ENCODE measurements around the gene KRT12. TPM values are rescaled to one million over a fixed set of nuclear protein-coding genes. Genes with fewer than 3 reads are reported as not detected.

Gene KRT12
- polyA plus RNA-seq, 1 of the 3 experiments (the other 2 are of a cell fraction) = not detected

DNA sequence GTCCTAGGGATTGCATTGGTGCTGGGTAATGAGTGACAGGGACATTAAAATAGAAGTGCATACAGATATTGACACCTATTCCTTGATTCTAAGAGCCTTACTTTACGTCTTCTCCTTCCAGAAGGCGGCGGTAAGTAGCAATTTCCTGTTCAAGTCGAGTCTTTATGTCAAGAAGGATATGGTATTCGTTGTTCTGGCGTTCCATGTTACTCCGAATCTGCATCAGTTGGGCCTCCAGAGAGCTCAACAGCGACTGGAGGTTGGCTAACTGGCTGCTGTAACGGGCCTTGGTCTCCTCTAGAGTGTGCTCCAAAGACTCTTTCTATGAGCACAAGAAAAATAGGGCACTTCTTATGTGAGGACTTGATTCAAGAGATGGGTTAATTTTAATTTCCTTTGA, 11.0 kb upstream of the KRT12 start:
- CTCF ChIA-PET = interaction anchor here (1.0 kb wide), 1 partner anchor 30 kb away, joined by 3 read pairs; no protein-coding TSS in a partner anchor
- H4K20me1 ChIP-seq (ENCODE audit: insufficient read depth) = no peaks in the 10 kb centered on the region
- WGBS (ENCODE audit: low lambda C conversion rate) = 32% methylated on average over 9 of the region's 9 CpGs

GRCh38 chr17:40873801-40874200, 6.8 kb upstream of the KRT12 start:
- Histone ChIP-seq H3K79me2 (ENCODE audit: insufficient read depth) (no peaks in the 10 kb centered on the region), H3K4me3 (ENCODE audit: low read depth in 2 of 2, low read length in 1 of 2) (no peak overlapping the region), H3K9me2 (no peaks in the 10 kb centered on the region), H3K4me2 (no peak overlapping the region), H4K20me1 (ENCODE audit: insufficient read depth) (no peaks in the 10 kb centered on the region), H3K27ac (ENCODE audit: low read depth in 2 of 2, low read length in 1 of 2) (no peak overlapping the region), H3K9me3 (no peaks in the 10 kb centered on the region; the same call in 1 of the 2 replicates), H3K36me3 (replicated peaks in 1 of 2; ENCODE audit: control insufficient read depth in 1 of 2, insufficient read depth in 2 of 2, low read length in 1 of 2) (no peaks in the 10 kb centered on the region), H2AFZ (ENCODE audit: low read depth) (no peak overlapping the region), H3K27me3 (ENCODE audit: insufficient read depth) (peaks cover 23% of the 10 kb centered on the region), H3K9ac (no peak overlapping the region), H3K4me1 (ENCODE audit: control insufficient read depth in 1 of 2, insufficient read depth in 2 of 2, low read depth in 1 of 2, low read length in 1 of 2) (no peaks in the 10 kb centered on the region), H3F3A (replicated peaks; ENCODE audit: insufficient read depth) (no peaks in the 10 kb centered on the region)
- no peak for DNase-seq
- ChIA-PET CTCF (interaction anchor here (0.9 kb wide), 1 partner anchor 14 kb away, joined by 3 read pairs; no protein-coding TSS in a partner anchor), POLR2A (no interaction called here)
- TF ChIP-seq USF2 (IDR thresholded peaks at IDR 0.05; ENCODE audit: borderline replicate concordance, low read depth, low read length) (no peak), NFIC (IDR thresholded peaks at IDR 0.05; ENCODE audit: borderline replicate concordance) (no peak), GABPA (IDR thresholded peaks at IDR 0.05; ENCODE audit: low read depth) (no peak), TEAD4 (IDR thresholded peaks at IDR 0.05; ENCODE audit: borderline replicate concordance, insufficient read depth) (no peak), JUND (IDR thresholded peaks at IDR 0.05) (no peak), CHD2 (IDR thresholded peaks at IDR 0.05; ENCODE audit: low read length, partially characterized antibody) (no peak), TAF1 (IDR thresholded peaks at IDR 0.05; ENCODE audit: borderline replicate concordance, low read depth, low read length) (no peak)
- TF ChIP-seq, protein P1, sequence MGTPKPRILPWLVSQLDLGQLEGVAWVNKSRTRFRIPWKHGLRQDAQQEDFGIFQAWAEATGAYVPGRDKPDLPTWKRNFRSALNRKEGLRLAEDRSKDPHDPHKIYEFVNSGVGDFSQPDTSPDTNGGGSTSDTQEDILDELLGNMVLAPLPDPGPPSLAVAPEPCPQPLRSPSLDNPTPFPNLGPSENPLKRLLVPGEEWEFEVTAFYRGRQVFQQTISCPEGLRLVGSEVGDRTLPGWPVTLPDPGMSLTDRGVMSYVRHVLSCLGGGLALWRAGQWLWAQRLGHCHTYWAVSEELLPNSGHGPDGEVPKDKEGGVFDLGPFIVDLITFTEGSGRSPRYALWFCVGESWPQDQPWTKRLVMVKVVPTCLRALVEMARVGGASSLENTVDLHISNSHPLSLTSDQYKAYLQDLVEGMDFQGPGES (IDR thresholded peaks at IDR 0.05; ENCODE audit: low read depth, low read length) = no peak
- WGBS (ENCODE audit: low lambda C conversion rate) = 33% methylated on average over 1 of the region's 1 CpG

More for the DNA sequence above, 11.0 kb upstream of the KRT12 start:
- Histone ChIP-seq H3K27me3 (ENCODE audit: insufficient read depth) (peaks cover 32% of the 10 kb centered on the region; the same call in 1 of the 2 replicates), H3K4me2 (no peak overlapping the region), H3K9me2 (no peaks in the 10 kb centered on the region), H3K9ac (no peak overlapping the region), H3K79me2 (ENCODE audit: insufficient read depth) (no peaks in the 10 kb centered on the region), H3F3A (replicated peaks; ENCODE audit: insufficient read depth) (no peaks in the 10 kb centered on the region), H3K9me3 (no peaks in the 10 kb centered on the region; the same call in 1 of the 2 replicates), H2AFZ (ENCODE audit: low read depth) (no peak overlapping the region), H3K4me3 (ENCODE audit: low read depth in 2 of 2, low read length in 1 of 2) (no peak overlapping the region), H3K36me3 (replicated peaks in 1 of 2; ENCODE audit: control insufficient read depth in 1 of 2, insufficient read depth in 2 of 2, low read length in 1 of 2) (no peaks in the 10 kb centered on the region), H3K27ac (ENCODE audit: low read depth in 2 of 2, low read length in 1 of 2) (no peak overlapping the region), H3K4me1 (ENCODE audit: control insufficient read depth in 1 of 2, insufficient read depth in 2 of 2, low read depth in 1 of 2, low read length in 1 of 2) (no peaks in the 10 kb centered on the region)
- no peak for DNase-seq
- POLR2A ChIA-PET = no interaction called here
- TF ChIP-seq GATA2 (CRISPR knock-in tag; IDR thresholded peaks at IDR 0.05) (no peak), FOSL2 (IDR thresholded peaks at IDR 0.05; ENCODE audit: borderline replicate concordance, low read depth) (no peak), RCOR1 (IDR thresholded peaks at IDR 0.05; ENCODE audit: low read length) (no peak), POLR2AphosphoS5 (IDR thresholded peaks at IDR 0.05; ENCODE audit: low read depth, low read length) (no peak), USF2 (IDR thresholded peaks at IDR 0.05; ENCODE audit: borderline replicate concordance, low read depth, low read length) (no peak)

All from SK-N-SH (cell line).